ENCODE measurements around the gene CERS6. TPM values are rescaled to one million over a fixed set of nuclear protein-coding genes. Genes with fewer than 3 reads are reported as not detected.

The CERS6 gene
- total RNA-seq, 1 donor from 2014 or later: 17.7 TPM

- H3K4me3 ChIP-seq (ENCODE audit: low read depth, low read length): no peak overlapping the region
- no peak for DNase-seq (ENCODE audit: low read depth)
- H3K36me3 ChIP-seq (ENCODE audit: control insufficient read depth, insufficient read depth, low read length): no peaks in the 10 kb centered on the region
- no peaks in the 10 kb centered on the region for H3K27me3 ChIP-seq (ENCODE audit: control insufficient read depth, insufficient read depth, low read length)
- TF ChIP-seq CTCF (IDR thresholded peaks at IDR 0.05; ENCODE audit: insufficient read depth, low read length, poor library complexity, severe bottlenecking): no peak
Measured at GRCh38 chr2:168480825-168481585, 24.9 kb downstream of the CERS6 start.

- Histone ChIP-seq H3K27me3 (ENCODE audit: control insufficient read depth, insufficient read depth, low read length) (no peaks in the 10 kb centered on the region), H3K4me3 (ENCODE audit: low read depth, low read length) (no peak overlapping the region), H3K36me3 (ENCODE audit: control insufficient read depth, insufficient read depth, low read length) (no peaks in the 10 kb centered on the region)
- TF ChIP-seq CTCF (IDR thresholded peaks at IDR 0.05; ENCODE audit: insufficient read depth, low read length, poor library complexity, severe bottlenecking): no peak
- DNase-seq (ENCODE audit: low read depth): no peak
Measured at GRCh38 chr2:168482269-168482668, 26.2 kb downstream of the CERS6 start.

GRCh38 chr2:168482952-168483831, 27.1 kb downstream of the CERS6 start:
- DNase-seq (ENCODE audit: low read depth): no peak
- TF ChIP-seq CTCF (IDR thresholded peaks at IDR 0.05; ENCODE audit: insufficient read depth, low read length, poor library complexity, severe bottlenecking): no peak
- Histone ChIP-seq H3K4me3 (ENCODE audit: low read depth, low read length) (no peak overlapping the region), H3K27me3 (ENCODE audit: control insufficient read depth, insufficient read depth, low read length) (no peaks in the 10 kb centered on the region), H3K36me3 (ENCODE audit: control insufficient read depth, insufficient read depth, low read length) (no peaks in the 10 kb centered on the region)

GRCh38 chr2:168486477-168486876, 30.4 kb downstream of the CERS6 start:
- no peak for DNase-seq (ENCODE audit: low read depth)
- no peak for TF ChIP-seq CTCF (IDR thresholded peaks at IDR 0.05; ENCODE audit: insufficient read depth, low read length, poor library complexity, severe bottlenecking)
- Histone ChIP-seq H3K4me3 (ENCODE audit: low read depth, low read length) (no peak overlapping the region), H3K36me3 (ENCODE audit: control insufficient read depth, insufficient read depth, low read length) (no peaks in the 10 kb centered on the region), H3K27me3 (ENCODE audit: control insufficient read depth, insufficient read depth, low read length) (no peaks in the 10 kb centered on the region)

- Histone ChIP-seq H3K27me3 (ENCODE audit: control insufficient read depth, insufficient read depth, low read length) (no peaks in the 10 kb centered on the region), H3K4me3 (ENCODE audit: low read depth, low read length) (no peak overlapping the region), H3K36me3 (ENCODE audit: control insufficient read depth, insufficient read depth, low read length) (no peaks in the 10 kb centered on the region)
- TF ChIP-seq CTCF (IDR thresholded peaks at IDR 0.05; ENCODE audit: insufficient read depth, low read length, poor library complexity, severe bottlenecking): no peak
- no peak for DNase-seq (ENCODE audit: low read depth)
Measured at GRCh38 chr2:168490015-168490874, 34.2 kb downstream of the CERS6 start.
